IMR-90 (cell line): ENCODE measurements around the gene CAMK2B. TPM values are rescaled to one million over a fixed set of nuclear protein-coding genes. Genes with fewer than 3 reads are reported as not detected.

Experiments
- ATAC-seq: fragments of 200-7000 bp; cut with Tn5 transposase; 2 replicates; pipeline ENCODE4 v1.9.1; 2020; ENCODE audit warnings: low read depth, mild to moderate bottlenecking, moderate library complexity
- BruUV-seq: library from RNA; stranded (reverse); fragments of 400-500 nt; replicated peaks from 2 replicates; lab custom pipeline; 2021; lab: Mats Ljungman, UMichigan
- CTCF ChIA-PET: fragments of 300-600 bp; formaldehyde crosslinking; extraction: SDS; loops from one replicate; lab custom pipeline; 2021; ENCODE audit warnings: antibody characterized with exemption; lab: Yijun Ruan, JAX
- POLR2A ChIA-PET: fragments of 300-600 bp; sonication (Branson Sonifier 250); formaldehyde crosslinking; loops from one replicate; lab custom pipeline; 2022; ENCODE audit warnings: antibody characterized with exemption; ENCODE audit not compliant: unreplicated experiment; lab: Charles Lee
- DNase-seq: peaks from one replicate; pipeline ENCODE4 v3.0.0; 2013
- H2AFZ ChIP-seq: replicated peaks from 2 replicates; pipeline ENCODE3; 2013; ENCODE audit warnings: low read length, mild to moderate bottlenecking; ENCODE audit not compliant: poor library complexity
- H2AK5ac ChIP-seq: 2 replicates; pipeline ENCODE4 v1.6.1; 2013; ENCODE audit warnings: low read depth, low read length, inconsistent platforms
- H2AK9ac ChIP-seq: replicated peaks from 2 replicates; pipeline ENCODE3; 2013; ENCODE audit warnings: mild to moderate bottlenecking, low read depth, low read length, moderate library complexity; ENCODE audit not compliant: poor library complexity
- H2BK120ac ChIP-seq: 2 replicates; pipeline ENCODE4 v1.6.1; 2013; ENCODE audit warnings: low read depth, low read length, inconsistent platforms
- H2BK15ac ChIP-seq: 3 replicates; pipeline ENCODE4 v1.6.1; 2013; ENCODE audit warnings: low read depth, low read length, inconsistent platforms
- H2BK20ac ChIP-seq: 2 replicates; pipeline ENCODE4 v1.6.1; 2013; ENCODE audit warnings: low read depth, mild to moderate bottlenecking, inconsistent platforms, low read length, moderate library complexity
- H2BK5ac ChIP-seq: 2 replicates; pipeline ENCODE4 v1.6.1; 2013; ENCODE audit warnings: mild to moderate bottlenecking, low read depth, low read length, inconsistent platforms; ENCODE audit not compliant: poor library complexity, severe bottlenecking
- H3K14ac ChIP-seq: replicated peaks from 2 replicates; pipeline ENCODE4 v1.6.1; 2013; ENCODE audit warnings: low read depth, low read length, inconsistent platforms
- H3K18ac ChIP-seq: 2 replicates; pipeline ENCODE4 v1.6.1; 2013; ENCODE audit warnings: low read depth, low read length, control low read depth
- H3K23ac ChIP-seq: 2 replicates; pipeline ENCODE4 v1.6.1; 2013; ENCODE audit warnings: low read depth, low read length, inconsistent platforms
- H3K27ac ChIP-seq: 2 replicates; pipeline ENCODE4 v1.5.1; 2013; ENCODE audit warnings: mild to moderate bottlenecking, control low read depth, low read length; ENCODE audit not compliant: insufficient read depth
- H3K27me3 ChIP-seq: 2 replicates; pipeline ENCODE4 v1.6.1; 2013; ENCODE audit warnings: low read length; ENCODE audit not compliant: control insufficient read depth, insufficient read depth
- H3K36me3 ChIP-seq: 2 replicates; pipeline ENCODE4 v1.6.1; 2013; ENCODE audit warnings: low read length, mixed read lengths; ENCODE audit not compliant: control insufficient read depth, insufficient read depth
- H3K4ac ChIP-seq: 2 replicates; pipeline ENCODE4 v1.6.1; 2013; ENCODE audit warnings: low read depth, low read length, inconsistent platforms
- H3K4me1 ChIP-seq: 2 replicates; pipeline ENCODE4 v1.6.1; 2013; ENCODE audit warnings: low read length, mixed read lengths; ENCODE audit not compliant: control insufficient read depth, insufficient read depth
- H3K4me2 ChIP-seq: 2 replicates; pipeline ENCODE4 v1.6.1; 2013; ENCODE audit warnings: low read depth, mild to moderate bottlenecking, control low read depth, low read length, moderate library complexity
- H3K4me3 ChIP-seq: 2 replicates; pipeline ENCODE4 v1.5.1; 2013; ENCODE audit warnings: low read depth, mild to moderate bottlenecking, control low read depth, low read length, moderate library complexity; ENCODE audit not compliant: insufficient read depth
- H3K56ac ChIP-seq: 2 replicates; pipeline ENCODE4 v1.6.1; 2013; ENCODE audit warnings: low read length, inconsistent platforms; ENCODE audit not compliant: insufficient read depth; ENCODE audit errors: extremely low read depth
- H3K79me1 ChIP-seq, 2 experiments: 2 replicates each; pipeline ENCODE4 v1.6.1; 2013; ENCODE audit warnings: low read length in 2 of 2, inconsistent platforms in 1 of 2, low read depth in 1 of 2
- H3K9ac ChIP-seq: 2 replicates; pipeline ENCODE4 v1.6.1; 2013; ENCODE audit warnings: low read depth, low read length, control low read depth
- H3K9me1 ChIP-seq: 2 replicates; pipeline ENCODE4 v1.6.1; 2013; ENCODE audit warnings: low read length, inconsistent platforms; ENCODE audit not compliant: insufficient read depth
- H3K9me3 ChIP-seq: 2 replicates; pipeline ENCODE4 v1.6.1; 2013; ENCODE audit warnings: low read length; ENCODE audit not compliant: control insufficient read depth, insufficient read depth
- H4K20me1 ChIP-seq: 2 replicates; pipeline ENCODE4 v1.6.1; 2013; ENCODE audit warnings: low read length, inconsistent platforms; ENCODE audit not compliant: insufficient read depth
- H4K5ac ChIP-seq: 2 replicates; pipeline ENCODE4 v1.6.1; 2013; ENCODE audit warnings: mild to moderate bottlenecking, low read depth, low read length, control low read depth
- H4K8ac ChIP-seq, 2 experiments: 2 replicates each; pipeline ENCODE4 v1.6.1; 2013; ENCODE audit warnings: low read depth in 2 of 2, low read length in 2 of 2, control low read depth in 1 of 2, inconsistent platforms in 1 of 2
- H4K91ac ChIP-seq: 2 replicates; pipeline ENCODE4 v1.6.1; 2013; ENCODE audit warnings: low read depth, low read length, inconsistent platforms; ENCODE audit not compliant: insufficient read depth
- BHLHE40 ChIP-seq: fragments of 150-350 bp; IDR thresholded peaks from 2 replicates; pipeline ENCODE4 v1.6.1; 2016; ENCODE audit warnings: mild to moderate bottlenecking, low read depth, low read length
- CEBPB ChIP-seq: IDR thresholded peaks from 2 replicates; pipeline ENCODE4 v1.6.1; 2012; ENCODE audit warnings: low read depth, low read length, improper control_type of control experiment
- CHD1 ChIP-seq: IDR thresholded peaks from 2 replicates; pipeline ENCODE4 v1.6.1; 2012; ENCODE audit warnings: low read depth, low read length, improper control_type of control experiment
- CTCF ChIP-seq: conservative IDR thresholded peaks from 2 replicates; pipeline ENCODE4 v1.5.1; 2012; ENCODE audit warnings: mild to moderate bottlenecking, low read depth, low read length, improper control_type of control experiment
- ELK1 ChIP-seq: fragments of 150-350 bp; IDR thresholded peaks from 2 replicates; pipeline ENCODE4 v1.6.1; 2016; ENCODE audit warnings: low read depth, mild to moderate bottlenecking, low read length, moderate library complexity, borderline replicate concordance
- FOS ChIP-seq: fragments of 150-350 bp; IDR thresholded peaks from 2 replicates; pipeline ENCODE4 v1.6.1; 2016; ENCODE audit warnings: low read depth, low read length
- MAFK ChIP-seq: IDR thresholded peaks from 2 replicates; pipeline ENCODE4 v1.6.1; 2012; ENCODE audit warnings: low read depth, low read length, improper control_type of control experiment
- MAZ ChIP-seq: IDR thresholded peaks from 2 replicates; pipeline ENCODE4 v1.6.1; 2012; ENCODE audit warnings: low read depth, mild to moderate bottlenecking, low read length, improper control_type of control experiment, moderate library complexity, borderline replicate concordance
- MXI1 ChIP-seq: IDR thresholded peaks from 2 replicates; pipeline ENCODE4 v1.6.1; 2012; ENCODE audit warnings: low read depth, mild to moderate bottlenecking, low read length, moderate library complexity, borderline replicate concordance
- NFE2L2 ChIP-seq: fragments of 150-350 bp; IDR thresholded peaks from 2 replicates; pipeline ENCODE4 v1.6.1; 2016; ENCODE audit warnings: low read depth, mild to moderate bottlenecking, low read length
- POLR2A ChIP-seq: IDR thresholded peaks from 2 replicates; pipeline ENCODE4 v1.6.1; 2012; ENCODE audit warnings: mild to moderate bottlenecking, low read depth, low read length
- RCOR1 ChIP-seq: IDR thresholded peaks from 2 replicates; pipeline ENCODE4 v1.6.1; 2012; ENCODE audit warnings: mild to moderate bottlenecking, low read length, improper control_type of control experiment; ENCODE audit not compliant: insufficient replicate concordance
- RFX5 ChIP-seq: IDR thresholded peaks from 2 replicates; pipeline ENCODE4 v1.8.0; 2012; ENCODE audit warnings: low read depth, mild to moderate bottlenecking, low read length, moderate library complexity
- SMC3 ChIP-seq: fragments of 150-350 bp; IDR thresholded peaks from 2 replicates; pipeline ENCODE4 v1.6.1; 2016; ENCODE audit warnings: low read depth, mild to moderate bottlenecking, antibody characterized with exemption, low read length, moderate library complexity
- WGBS, 2 experiments: methylation state at CpG; one replicate each; pipeline versions ENCODE4 v1.1.5 to v1.1.7; 2013; ENCODE audit warnings: missing lambda C conversion rate in 2 of 2; ENCODE audit not compliant: insufficient read length in 1 of 2; ENCODE audit errors: extremely low coverage in 2 of 2; 5-methylcytosine and 5-hydroxymethylcytosine counted together
- dilution Hi-C: fragments of 300-500 bp; cut with HindIII; formaldehyde crosslinking; loops from one replicate; pipeline ENCODE4 v1.14.3; 2018; ENCODE audit warnings: low sequenced_read_pairs; ENCODE audit not compliant: unreplicated experiment
- in situ Hi-C: fragments of 300-500 bp; cut with MboI; formaldehyde crosslinking; loops from 3 replicates; pipeline ENCODE4 v1.14.3; 2019; ENCODE audit warnings: low sequenced_read_pairs, inconsistent platforms, mixed read lengths
- intact Hi-C: fragments of 100-400 bp; cut with micrococcal nuclease; formaldehyde crosslinking; loops from 2 replicates; pipeline ENCODE4 v1.10.0; 2022
- polyA plus RNA-seq, 3 experiments: library from polyadenylated mRNA; depleted of rRNA; stranded (reverse); fragments of >200 nt; gene quantifications; 2 replicates each; pipeline ENCODE4 v1.2.3, GENCODE V29; 2012; ENCODE audit warnings: low replicate concordance in 1 of 3
- total RNA-seq: library from RNA; depleted of rRNA; stranded (reverse); fragments of >200 nt; gene quantifications from 2 replicates; pipeline ENCODE4 v1.2.3, GENCODE V29; 2012

Gene CAMK2B
- total and polyA plus RNA-seq, 2 of the 4 experiments (the other 2 are of a cell fraction): 0.18 to 0.36 TPM

DNA sequence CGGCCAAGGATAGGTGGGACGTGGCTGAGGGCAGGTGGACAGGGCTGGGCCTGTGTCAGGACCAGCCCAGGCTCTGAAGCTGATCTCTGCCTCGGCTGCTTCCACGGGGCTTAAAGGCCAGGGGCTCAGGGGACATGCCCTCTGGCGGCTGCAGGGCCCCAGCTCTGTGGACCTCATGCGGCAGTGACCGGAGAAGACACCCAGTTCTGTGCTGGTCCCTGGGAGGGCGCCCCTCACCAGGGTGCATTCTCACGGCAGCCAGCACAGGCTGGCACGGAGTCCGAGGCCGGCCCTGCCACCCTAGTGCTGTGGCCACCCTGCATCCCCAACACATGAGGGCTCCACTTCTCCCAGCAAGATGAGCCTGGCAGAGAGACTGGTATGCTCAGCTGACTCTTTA, 94.3 kb downstream of the CAMK2B start:
- Histone ChIP-seq H4K8ac (no peak overlapping the region), H2BK20ac (no peak overlapping the region), H2AK5ac (no peak overlapping the region), H3K4me3 (no peak overlapping the region), H3K27me3 (peaks cover 40% of the 10 kb centered on the region), H2AK9ac (no peak overlapping the region), H3K9ac (no peak overlapping the region), H3K79me1 (no peaks in the 10 kb centered on the region), H3K4me2 (no peak overlapping the region), H3K56ac (no peak overlapping the region), H3K23ac (no peak overlapping the region), H3K9me3 (no peaks in the 10 kb centered on the region), H2AFZ (no peak overlapping the region), H3K14ac (no peak overlapping the region), H3K4ac (no peak overlapping the region), H4K91ac (no peak overlapping the region), H2BK120ac (no peak overlapping the region), H2BK5ac (no peak overlapping the region), H3K4me1 (no peaks in the 10 kb centered on the region), H3K36me3 (no peaks in the 10 kb centered on the region), H3K27ac (no peak overlapping the region), H4K5ac (no peak overlapping the region), H2BK15ac (no peak overlapping the region), H3K18ac (no peak overlapping the region), H4K20me1 (no peaks in the 10 kb centered on the region), H3K9me1 (no peaks in the 10 kb centered on the region)
- dilution Hi-C loops: no loop called here
- WGBS, 2 experiments: 87% methylated on average over 11 of the region's 12 CpGs; no CpG with 5 or more reads in 1 of the 2 experiments
- CTCF ChIA-PET: interaction anchor here (0.6 to 0.9 kb wide), 2 partner anchors 14 to 211 kb away, joined by 3 to 4 read pairs; no protein-coding TSS in a partner anchor
- intact Hi-C loops: no loop called here
- no TSS peak for BruUV-seq
- POLR2A ChIA-PET: no interaction called here
- in situ Hi-C loops: no loop called here
- DNase-seq (no peak), ATAC-seq (no peak)
- TF ChIP-seq CEBPB (no peak), SMC3 (no peak), MAFK (no peak), RCOR1 (no peak), FOS (no peak), MAZ (no peak), CHD1 (no peak), POLR2A (no peak), CTCF (no peak), RFX5 (no peak), MXI1 (no peak), NFE2L2 (no peak), ELK1 (no peak), BHLHE40 (no peak)
